HEK293 (cell line): ENCODE data around the gene PTCHD4.

Experiments used
- CTCF ChIA-PET: fragments of 350-600 bp; formaldehyde crosslinking; extraction: SDS; loops from one replicate; lab custom pipeline; 2021; ENCODE audit warnings: antibody characterized with exemption; lab: Yijun Ruan, JAX
- POLR2A ChIA-PET: fragments of 300-600 bp; formaldehyde crosslinking; extraction: SDS; loops from one replicate; lab custom pipeline; 2020; ENCODE audit warnings: antibody characterized with exemption, inconsistent platforms; lab: Yijun Ruan, JAX
- H3K27ac ChIP-seq: fragments of 200-500 bp; sonication (Bioruptor generic); 2 replicates; pipeline ENCODE4 v1.5.1; 2014; ENCODE audit warnings: low read depth, low read length, control low read depth, inconsistent platforms; ENCODE audit errors: extremely low read depth
- H3K36me3 ChIP-seq, 2 experiments: fragments of 200-500 bp in 1 of 2; sonication (Bioruptor generic) in 1 of 2; 1 replicate in 1 of 2; 2 replicates in 1 of 2; pipeline ENCODE4 v1.5.1; 2014 to 2017; ENCODE audit warnings: inconsistent platforms in 2 of 2, low read length in 2 of 2; ENCODE audit not compliant: control insufficient read depth in 2 of 2, insufficient read depth in 1 of 2
- H3K4me1 ChIP-seq: fragments of 200-500 bp; sonication (Bioruptor generic); 2 replicates; pipeline ENCODE4 v1.5.1; 2014; ENCODE audit warnings: mild to moderate bottlenecking, low read length, inconsistent platforms; ENCODE audit not compliant: control insufficient read depth, insufficient read depth
- H3K4me3 ChIP-seq: 2 replicates; pipeline ENCODE4 v1.5.1; 2011; ENCODE audit warnings: low read depth, mild to moderate bottlenecking, control low read depth, low read length, moderate library complexity
- H3K9me3 ChIP-seq: fragments of 200-500 bp; sonication (Bioruptor generic); 2 replicates; pipeline ENCODE4 v1.5.1; 2014; ENCODE audit warnings: low read depth, low read length, inconsistent platforms; ENCODE audit not compliant: control insufficient read depth, insufficient read depth
- BCL11A ChIP-seq: fragments of 450-650 bp; formaldehyde crosslinking; IDR thresholded peaks from 2 replicates; pipeline ENCODE4 v1.5.1; 2016; ENCODE audit warnings: low read depth, missing biosample characterization, missing genetic modification characterization
- GLI2 ChIP-seq: fragments of 450-650 bp; formaldehyde crosslinking; IDR thresholded peaks from 2 replicates; pipeline ENCODE4; 2017; ENCODE audit warnings: missing biosample characterization, missing genetic modification characterization, low read depth, borderline replicate concordance
- KLF9 ChIP-seq: fragments of 450-650 bp; formaldehyde crosslinking; IDR thresholded peaks from 2 replicates; pipeline ENCODE4 v1.5.1; 2016; ENCODE audit warnings: missing biosample characterization, missing genetic modification characterization, low read depth
- REPIN1 ChIP-seq: fragments of 450-650 bp; formaldehyde crosslinking; IDR thresholded peaks from 2 replicates; pipeline ENCODE4 v1.5.1; 2017; ENCODE audit warnings: missing biosample characterization, missing genetic modification characterization, low read depth
- SCRT1 ChIP-seq: fragments of 450-650 bp; formaldehyde crosslinking; IDR thresholded peaks from 2 replicates; pipeline ENCODE4 v1.5.1; 2016; ENCODE audit warnings: missing biosample characterization, missing genetic modification characterization, borderline replicate concordance
- YY1 ChIP-seq: fragments of 450-650 bp; formaldehyde crosslinking; IDR thresholded peaks from 2 replicates; pipeline ENCODE4 v1.5.1; 2018; ENCODE audit warnings: missing biosample characterization, missing genetic modification characterization
- ZBTB26 ChIP-seq: fragments of 450-650 bp; formaldehyde crosslinking; optimal IDR thresholded peaks from 2 replicates; pipeline ENCODE3; 2016; ENCODE audit warnings: missing biosample characterization, mild to moderate bottlenecking, missing genetic modification characterization
- ZFHX2 ChIP-seq: fragments of 450-650 bp; formaldehyde crosslinking; conservative IDR thresholded peaks from 2 replicates; pipeline ENCODE4 v1.5.1; 2016; ENCODE audit warnings: missing biosample characterization, missing genetic modification characterization
- ZNF157 ChIP-seq: fragments of 450-650 bp; formaldehyde crosslinking; IDR thresholded peaks from 2 replicates; pipeline ENCODE4 v1.5.1; 2016; ENCODE audit warnings: missing biosample characterization, missing genetic modification characterization
- ZNF175 ChIP-seq: fragments of 450-650 bp; formaldehyde crosslinking; IDR thresholded peaks from 2 replicates; pipeline ENCODE4 v1.5.1; 2016; ENCODE audit warnings: missing biosample characterization, missing genetic modification characterization
- ZNF184 ChIP-seq: fragments of 450-650 bp; IDR thresholded peaks from 2 replicates; pipeline ENCODE4 v1.5.1; 2018; ENCODE audit warnings: missing biosample characterization, mild to moderate bottlenecking, missing genetic modification characterization
- ZNF19 ChIP-seq: fragments of 450-650 bp; formaldehyde crosslinking; IDR thresholded peaks from 2 replicates; pipeline ENCODE4; 2016; ENCODE audit warnings: missing biosample characterization, missing genetic modification characterization, low read depth
- ZNF202 ChIP-seq: fragments of 450-650 bp; formaldehyde crosslinking; IDR thresholded peaks from 2 replicates; pipeline ENCODE4 v1.5.1; 2016; ENCODE audit warnings: missing biosample characterization, missing genetic modification characterization, borderline replicate concordance
- ZNF214 ChIP-seq: fragments of 450-650 bp; formaldehyde crosslinking; IDR thresholded peaks from 2 replicates; pipeline ENCODE4 v1.5.1; 2017; ENCODE audit warnings: missing biosample characterization, mild to moderate bottlenecking, missing genetic modification characterization, borderline replicate concordance
- ZNF302 ChIP-seq: fragments of 450-650 bp; formaldehyde crosslinking; IDR thresholded peaks from 2 replicates; pipeline ENCODE4 v1.5.1; 2016; ENCODE audit warnings: missing biosample characterization, missing genetic modification characterization, low read depth
- ZNF423 ChIP-seq: fragments of 450-650 bp; formaldehyde crosslinking; IDR thresholded peaks from 2 replicates; pipeline ENCODE4 v1.5.1; 2016; ENCODE audit warnings: missing biosample characterization, missing genetic modification characterization
- ZNF48 ChIP-seq: fragments of 450-650 bp; formaldehyde crosslinking; IDR thresholded peaks from 2 replicates; pipeline ENCODE4 v1.5.1; 2016; ENCODE audit warnings: missing biosample characterization, missing genetic modification characterization
- ZNF529 ChIP-seq: fragments of 450-650 bp; formaldehyde crosslinking; IDR thresholded peaks from 2 replicates; pipeline ENCODE4 v1.5.1; 2017; ENCODE audit warnings: missing genetic modification characterization, missing biosample characterization; ENCODE audit not compliant: insufficient replicate concordance
- ZNF610 ChIP-seq: fragments of 450-650 bp; formaldehyde crosslinking; IDR thresholded peaks from 2 replicates; pipeline ENCODE4 v1.5.1; 2016; ENCODE audit warnings: missing biosample characterization, missing genetic modification characterization, borderline replicate concordance
- ZNF624 ChIP-seq: fragments of 450-650 bp; formaldehyde crosslinking; IDR thresholded peaks from 2 replicates; pipeline ENCODE4 v1.5.1; 2017; ENCODE audit warnings: missing biosample characterization, missing genetic modification characterization
- ZNF626 ChIP-seq: fragments of 450-650 bp; sonication (Bioruptor Pico); formaldehyde crosslinking; IDR thresholded peaks from 2 replicates; pipeline ENCODE4 v1.5.1; 2018; ENCODE audit warnings: missing biosample characterization, missing genetic modification characterization, inconsistent platforms
- ZNF654 ChIP-seq: fragments of 450-650 bp; formaldehyde crosslinking; IDR thresholded peaks from 2 replicates; pipeline ENCODE4 v1.5.1; 2016; ENCODE audit warnings: low read depth, missing biosample characterization, missing genetic modification characterization
- ZNF677 ChIP-seq: fragments of 450-650 bp; IDR thresholded peaks from 2 replicates; pipeline ENCODE4 v1.5.0; 2018; ENCODE audit warnings: missing biosample characterization, mild to moderate bottlenecking, missing genetic modification characterization, moderate library complexity
- ZNF701 ChIP-seq: fragments of 450-650 bp; formaldehyde crosslinking; IDR thresholded peaks from 2 replicates; pipeline ENCODE4 v1.5.1; 2016; ENCODE audit warnings: missing biosample characterization, missing genetic modification characterization
- ZNF747 ChIP-seq: fragments of 450-650 bp; formaldehyde crosslinking; IDR thresholded peaks from 2 replicates; pipeline ENCODE4 v1.5.1; 2016; ENCODE audit warnings: missing biosample characterization, missing genetic modification characterization
- ZSCAN16 ChIP-seq: fragments of 450-650 bp; formaldehyde crosslinking; IDR thresholded peaks from 2 replicates; pipeline ENCODE4 v1.5.1; 2016; ENCODE audit warnings: missing biosample characterization, missing genetic modification characterization
- ZSCAN23 ChIP-seq: fragments of 450-650 bp; formaldehyde crosslinking; IDR thresholded peaks from 2 replicates; pipeline ENCODE4 v1.5.1; 2016; ENCODE audit warnings: missing biosample characterization, missing genetic modification characterization
- ZSCAN30 ChIP-seq: fragments of 450-650 bp; IDR thresholded peaks from 2 replicates; pipeline ENCODE4 v1.5.1; 2018; ENCODE audit warnings: missing biosample characterization, mild to moderate bottlenecking, missing genetic modification characterization, moderate library complexity

The PTCHD4 gene

GRCh38 chr6:48136856-48137255 is 25.9 kb upstream of the PTCHD4 start:
- H3K9me3 ChIP-seq: no peaks in the 10 kb centered on the region
- H3K4me3 ChIP-seq: no peak overlapping the region
- ChIA-PET POLR2A (no interaction called here), CTCF (no interaction called here)
- TF ChIP-seq ZNF214 (tag by site-specific recombination) (no peak), ZNF48 (tag by site-specific recombination) (no peak), ZNF423 (tag by site-specific recombination) (no peak), ZSCAN30 (tag by site-specific recombination) (no peak), GLI2 (no peak), SCRT1 (tag by site-specific recombination) (no peak), BCL11A (tag by site-specific recombination) (no peak), ZSCAN16 (tag by site-specific recombination) (no peak), REPIN1 (no peak), ZNF654 (no peak), YY1 (tag by site-specific recombination) (no peak), ZNF19 (tag by site-specific recombination) (no peak), ZBTB26 (tag by site-specific recombination) (no peak), ZFHX2 (tag by site-specific recombination) (no peak), ZNF624 (tag by site-specific recombination) (no peak), ZNF626 (tag by site-specific recombination) (no peak), ZNF175 (tag by site-specific recombination) (no peak), ZNF610 (tag by site-specific recombination) (no peak), ZNF747 (no peak), ZNF202 (no peak)
- no peaks in the 10 kb centered on the region for H3K4me1 ChIP-seq
- no peaks in the 10 kb centered on the region for H3K36me3 ChIP-seq
- no peak overlapping the region for H3K27ac ChIP-seq

- TF ChIP-seq ZNF529 (tag by site-specific recombination): no peak
- TF ChIP-seq ZSCAN23 (tag by site-specific recombination): no peak
- TF ChIP-seq ZNF677 (tag by site-specific recombination): no peak
- TF ChIP-seq ZNF610 (tag by site-specific recombination): no peak
- TF ChIP-seq ZNF302: no peak
- no peak for TF ChIP-seq ZNF701 (tag by site-specific recombination)
- no peak for TF ChIP-seq ZNF184 (tag by site-specific recombination)
- TF ChIP-seq ZNF157 (tag by site-specific recombination): no peak
- no peak for TF ChIP-seq KLF9 (tag by site-specific recombination)
- POLR2A ChIA-PET: no interaction called here
- no peaks in the 10 kb centered on the region for H3K36me3 ChIP-seq
- no peak overlapping the region for H3K4me3 ChIP-seq
- CTCF ChIA-PET: no interaction called here
- H3K9me3 ChIP-seq: no peaks in the 10 kb centered on the region
- H3K27ac ChIP-seq: no peak overlapping the region
- H3K4me1 ChIP-seq: no peaks in the 10 kb centered on the region
Observed at GRCh38 chr6:48135323-48136084, 24.5 kb upstream of the PTCHD4 start.
